NCI-H187 treated with DMSO at 0.1 percent for 48 hours (cell line): ENCODE data around the gene PABPC3.

ENCODE experiments used
- DNase-seq: peaks from one replicate; lab custom pipeline; 2025; lab: John Stamatoyannopoulos, UW

Gene PABPC3

DNA sequence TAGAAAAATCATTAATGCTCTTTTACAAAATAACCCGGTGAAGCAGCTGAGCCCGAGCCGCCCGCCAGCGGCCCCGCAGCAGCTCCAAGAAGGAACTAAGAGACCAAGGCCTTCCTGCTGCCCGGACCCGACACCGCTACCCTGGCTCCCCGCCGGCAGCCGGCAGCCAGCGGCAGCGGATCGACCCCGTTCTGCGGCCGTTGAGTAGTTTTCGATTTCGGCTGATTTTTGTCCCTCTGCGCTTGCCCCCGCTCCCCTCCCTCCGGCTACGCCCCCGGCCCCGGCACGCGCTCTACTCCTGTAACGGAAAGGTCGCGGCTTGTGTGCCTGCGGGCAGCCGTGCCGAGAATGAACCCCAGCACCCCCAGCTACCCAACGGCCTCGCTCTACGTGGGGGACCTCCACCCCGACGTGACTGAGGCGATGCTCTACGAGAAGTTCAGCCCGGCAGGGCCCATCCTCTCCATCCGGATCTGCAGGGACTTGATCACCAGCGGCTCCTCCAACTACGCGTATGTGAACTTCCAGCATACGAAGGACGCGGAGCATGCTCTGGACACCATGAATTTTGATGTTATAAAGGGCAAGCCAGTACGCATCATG, at the start of gene PABPC3:
PABPC3 (plus strand) TSS at position 286 of the 603 bp plus-strand sequence; CDS start at position 349, 63 bp downstream.
- no peak for DNase-seq

GRCh38 chr13:25046274-25046984, 49.5 kb upstream of the PABPC3 start:
- DNase-seq: no peak

GRCh38 chr13:25046985-25047511, 48.9 kb upstream of the PABPC3 start:
- no peak for DNase-seq

GRCh38 chr13:25051065-25051464, 44.9 kb upstream of the PABPC3 start:
- DNase-seq: no peak

- no peak for DNase-seq
Observed at GRCh38 chr13:25059166-25059565, 36.8 kb upstream of the PABPC3 start.

- DNase-seq: no peak
Observed at GRCh38 chr13:25059958-25060357, 36.0 kb upstream of the PABPC3 start.

DNA sequence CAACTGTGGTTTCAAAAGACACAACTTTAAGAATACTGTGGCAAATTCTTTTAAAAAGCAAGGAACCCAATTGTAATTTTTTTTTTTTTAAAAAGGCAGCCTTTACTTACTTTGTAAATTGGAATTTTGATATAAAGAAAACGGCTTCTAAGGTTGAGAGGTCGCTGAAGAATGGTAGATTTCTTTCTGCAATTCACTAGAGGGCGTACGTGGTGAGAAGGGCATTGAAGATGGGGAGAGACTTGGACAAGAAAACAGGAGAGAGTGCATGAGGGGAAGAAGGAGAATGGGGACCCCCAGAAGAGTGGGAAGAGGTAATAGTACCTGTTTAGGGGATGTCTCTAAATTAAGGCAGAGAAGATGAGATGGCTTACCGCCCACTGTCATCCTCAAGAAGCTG, 33.5 kb upstream of the PABPC3 start:
- DNase-seq: no peak

- no peak for DNase-seq
Observed at GRCh38 chr13:25064396-25064795, 31.5 kb upstream of the PABPC3 start.

DNA sequence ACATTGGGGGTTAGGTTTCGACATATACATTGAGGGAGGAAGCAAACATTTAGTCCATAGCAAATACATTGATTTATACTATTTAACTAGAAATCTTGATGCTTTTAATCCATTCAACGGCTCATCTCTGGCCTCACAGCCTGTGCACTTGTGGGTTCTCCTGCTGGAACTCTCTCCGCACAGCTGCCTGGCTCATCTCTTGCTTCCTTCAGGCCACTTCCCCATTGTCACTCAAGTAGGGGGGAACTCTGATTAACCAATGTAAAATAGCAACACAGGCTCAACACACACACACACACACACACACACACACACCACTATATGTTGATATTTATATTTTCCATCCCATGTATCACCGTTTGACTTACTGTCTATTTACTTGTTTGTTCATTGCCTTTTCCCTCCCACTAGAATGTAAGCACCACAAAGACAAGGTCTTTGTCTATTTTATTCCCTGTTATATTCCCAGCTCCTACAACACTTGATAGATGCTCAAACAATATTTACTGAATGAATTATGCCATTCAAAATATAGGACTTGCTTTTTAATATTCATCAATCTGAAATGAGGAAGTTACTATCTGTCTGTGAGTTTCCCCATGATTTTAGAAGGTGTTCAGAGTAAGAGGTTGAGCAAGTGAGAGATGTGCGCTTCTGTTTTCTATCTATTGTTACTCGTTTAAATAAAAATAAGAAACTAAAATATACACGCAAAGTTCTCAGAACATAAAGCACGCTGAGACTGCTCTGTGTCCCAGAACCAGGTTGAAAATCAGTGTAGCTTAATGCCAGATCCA, 29.8 kb upstream of the PABPC3 start:
- DNase-seq: no peak

DNA sequence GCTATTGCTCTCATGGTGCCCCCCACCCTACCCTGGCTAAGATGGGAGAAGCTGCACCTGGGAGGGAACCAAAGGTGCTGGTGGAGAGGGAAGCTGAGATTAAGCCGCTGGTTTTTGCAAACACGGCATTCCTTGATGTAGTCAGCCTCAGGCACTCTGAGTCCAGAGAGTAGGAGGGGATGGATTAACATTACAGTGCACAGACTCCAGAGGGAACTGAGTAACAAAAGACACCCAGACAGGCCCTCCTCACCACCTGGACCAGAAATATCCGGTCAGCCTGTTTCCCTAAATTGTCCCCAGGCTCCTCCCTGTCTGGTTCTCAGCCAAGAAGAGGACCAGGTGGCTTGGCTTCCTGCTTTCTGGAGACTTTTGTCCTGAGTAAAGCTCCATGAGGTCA, 28.9 kb upstream of the PABPC3 start:
- DNase-seq: no peak

DNA sequence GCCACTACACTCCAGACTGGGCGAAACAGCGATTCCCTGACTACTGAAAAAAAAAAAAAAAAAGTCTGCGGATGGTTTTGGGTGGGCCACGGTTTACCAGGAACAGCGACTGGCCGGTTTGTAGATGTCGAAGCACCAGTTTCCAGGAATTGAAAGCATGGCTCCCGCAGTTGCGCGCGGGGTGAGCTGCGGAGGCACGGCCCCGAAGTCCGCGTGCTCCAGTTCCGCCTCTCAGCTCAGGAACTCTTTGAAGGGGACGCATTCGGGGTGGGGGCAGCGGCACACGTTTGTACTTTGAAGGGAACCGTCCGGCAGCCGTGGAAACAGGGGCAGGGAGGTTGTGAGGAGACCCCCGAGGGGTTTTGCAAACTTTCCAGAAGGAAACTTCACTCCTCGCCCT, 27.1 kb upstream of the PABPC3 start:
- no peak for DNase-seq

DNA sequence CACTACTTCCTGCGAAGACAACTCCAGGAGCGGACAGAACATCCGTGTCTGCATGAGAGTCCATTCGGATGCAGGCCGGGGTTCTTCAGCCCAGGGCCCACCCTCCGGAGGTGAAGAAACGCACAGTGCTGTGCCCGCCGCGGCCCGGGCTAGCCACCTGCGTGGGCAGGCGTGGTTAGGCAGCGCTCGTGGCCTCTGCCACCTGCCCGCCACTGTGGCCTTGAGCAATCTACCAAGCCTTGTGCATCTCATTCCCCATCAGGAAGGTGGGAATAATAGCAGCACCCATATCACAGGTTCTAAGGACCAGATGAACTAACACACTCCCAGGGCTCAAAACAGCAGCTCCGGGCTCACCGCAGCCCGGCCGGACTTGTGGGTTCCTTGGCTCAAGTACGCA, 26.7 kb upstream of the PABPC3 start:
- DNase-seq: no peak

- no peak for DNase-seq
Observed at GRCh38 chr13:25069911-25070310, 26.0 kb upstream of the PABPC3 start.

- no peak for DNase-seq
Observed at GRCh38 chr13:25080773-25081172, 15.2 kb upstream of the PABPC3 start.

DNA sequence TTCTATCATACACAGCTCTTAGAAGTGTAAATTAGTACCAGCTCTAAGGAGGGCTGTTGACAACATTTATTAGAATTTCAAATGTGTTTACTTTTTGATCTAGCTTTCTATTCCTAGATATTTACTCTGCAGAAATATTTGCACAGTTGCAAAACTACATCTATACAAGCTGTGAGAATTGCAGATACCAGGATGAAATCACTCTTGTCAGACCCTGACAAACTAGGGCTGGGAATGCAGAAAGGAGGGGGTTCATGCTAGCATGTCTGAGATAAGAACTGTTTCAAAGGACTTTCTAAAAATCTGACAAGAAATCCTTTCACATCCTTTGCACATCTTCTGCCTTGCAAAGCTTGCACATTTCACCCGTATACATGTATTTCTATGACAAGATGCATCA, 11.8 kb upstream of the PABPC3 start:
- no peak for DNase-seq

- DNase-seq: no peak
Observed at GRCh38 chr13:25085125-25085742, 10.7 kb upstream of the PABPC3 start.

DNA sequence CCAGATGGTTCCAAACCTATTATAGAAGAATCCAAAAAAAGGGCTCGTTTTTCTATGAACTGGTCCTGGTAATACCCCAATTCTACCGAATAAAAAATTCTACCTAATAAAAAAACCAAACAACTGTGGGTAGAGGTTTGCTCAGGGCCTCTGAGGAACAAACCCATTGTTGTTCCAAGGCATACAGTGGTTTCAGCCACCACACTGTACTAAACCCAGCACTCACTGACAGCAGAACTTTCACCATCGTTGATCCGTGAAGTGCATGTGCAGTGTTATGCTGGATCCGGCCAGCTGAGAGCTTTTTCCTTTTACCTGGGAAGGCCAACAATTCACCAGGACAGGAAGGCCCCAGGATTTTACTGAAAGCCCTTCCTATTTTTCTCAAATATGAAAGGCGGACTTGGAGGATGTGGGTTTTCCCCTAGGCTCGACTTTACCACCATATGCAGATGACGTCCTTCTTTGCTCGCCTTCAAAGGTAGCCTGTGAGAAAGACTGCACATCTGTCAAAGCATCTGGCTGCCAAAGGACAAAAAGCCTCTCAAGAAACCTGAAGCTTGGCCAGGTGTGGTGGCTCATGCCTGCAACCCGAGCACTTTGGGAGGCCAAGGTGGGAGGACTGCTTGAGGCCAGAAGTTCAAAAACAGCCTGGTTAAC, 7.2 kb upstream of the PABPC3 start:
- DNase-seq: no peak

GRCh38 chr13:25097426-25097825, 1.5 kb downstream of the PABPC3 start:
- no peak for DNase-seq

DNA sequence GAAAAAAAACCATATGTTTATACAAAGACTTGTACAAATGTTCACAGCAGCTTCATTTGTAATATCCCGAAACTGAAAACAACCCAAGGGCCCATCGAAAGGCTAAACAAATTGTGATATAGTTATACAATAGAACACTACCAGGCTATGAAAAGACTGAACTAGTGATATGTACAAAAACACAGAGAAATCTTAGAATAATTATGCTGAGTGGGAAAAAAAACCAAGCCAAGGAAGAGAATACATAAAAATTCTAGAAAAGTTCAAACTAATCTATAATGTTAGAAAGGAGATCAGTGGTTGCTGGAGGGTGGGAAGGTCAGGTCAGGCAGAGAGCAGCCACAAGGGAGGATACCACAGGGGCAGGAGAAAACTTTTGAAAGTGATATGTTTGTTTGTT, 7.8 kb downstream of the PABPC3 start:
- DNase-seq: no peak

DNA sequence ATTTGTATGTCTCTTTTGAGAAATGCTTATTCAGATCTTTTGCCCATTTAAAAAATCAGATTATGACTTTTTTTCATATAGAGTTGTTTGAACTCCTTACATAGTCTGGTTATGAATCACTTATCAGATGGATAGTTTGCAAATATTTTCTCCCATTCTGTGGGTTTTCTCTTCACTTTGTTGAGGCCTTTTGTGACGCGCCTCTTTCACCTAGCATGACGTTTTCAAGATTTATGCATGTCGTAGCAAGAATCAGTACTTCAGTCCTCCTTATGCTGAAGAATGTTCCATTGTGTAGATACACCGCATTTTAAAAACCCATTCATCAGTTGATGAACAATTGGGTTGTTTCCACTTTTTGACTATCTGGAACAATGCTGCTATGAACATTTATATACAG, 13.4 kb downstream of the PABPC3 start:
- no peak for DNase-seq

DNA sequence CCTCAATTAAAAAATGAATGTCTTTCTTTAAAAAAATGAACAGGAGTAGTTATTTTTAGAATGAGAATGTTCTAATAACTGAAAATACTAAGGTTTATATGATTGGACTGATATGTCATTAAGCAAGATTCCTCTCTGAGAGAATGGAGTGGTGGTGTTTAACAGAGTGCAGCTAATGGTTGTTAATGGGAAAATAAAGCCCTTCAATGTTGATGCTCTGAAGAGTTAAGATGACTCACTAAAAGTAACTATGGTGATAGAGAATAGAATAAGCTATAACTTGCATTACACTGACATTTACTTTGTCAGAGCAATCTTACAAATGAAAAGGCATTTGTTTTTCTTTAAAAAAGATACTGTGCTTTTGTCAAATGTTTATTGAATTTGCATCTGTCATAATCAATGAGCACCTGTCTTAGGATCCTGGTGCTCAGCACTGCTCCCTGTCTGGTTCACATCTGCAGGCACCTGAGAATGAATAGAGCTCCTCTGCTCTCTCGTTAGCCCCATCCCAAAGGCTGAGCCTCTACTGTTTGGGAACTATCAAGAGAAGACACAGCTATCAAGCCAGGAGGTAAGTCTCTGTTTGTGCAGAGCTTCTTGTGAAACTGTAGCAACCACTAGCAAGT, 15.1 kb downstream of the PABPC3 start:
- no peak for DNase-seq
